PFSK-1 (cell line): ENCODE measurements around the gene OS9.

ENCODE experiments used
- FOXP2 ChIP-seq: optimal IDR thresholded peaks from 2 replicates; pipeline ENCODE3; 2011; ENCODE audit warnings: borderline replicate concordance, control low read depth, inconsistent platforms; ENCODE audit not compliant: insufficient read depth; ENCODE audit errors: extremely low read length, extremely low read depth
- POLR2AphosphoS5 ChIP-seq: IDR thresholded peaks from 2 replicates; pipeline ENCODE4 v1.6.1; 2012; ENCODE audit warnings: low read depth, mild to moderate bottlenecking, control low read depth, low read length, moderate library complexity
- SIN3A ChIP-seq: IDR thresholded peaks from 2 replicates; pipeline ENCODE4 v1.6.1; 2012; ENCODE audit warnings: mild to moderate bottlenecking, low read length, moderate library complexity, borderline replicate concordance; ENCODE audit not compliant: insufficient read depth
- TAF1 ChIP-seq: IDR thresholded peaks from 2 replicates; pipeline ENCODE4 v1.6.1; 2012; ENCODE audit warnings: low read length, control low read depth, borderline replicate concordance; ENCODE audit not compliant: insufficient read depth
- TF ChIP-seq, protein P1 (sequence below), 2 experiments: IDR thresholded peaks; 2 replicates each; pipeline versions ENCODE4 v1.6.1 to v1.8.0; 2011 to 2012; ENCODE audit warnings: low read depth in 2 of 2, low read length in 2 of 2, control low read depth in 1 of 2, inconsistent platforms in 1 of 2, mild to moderate bottlenecking in 1 of 2, moderate library complexity in 1 of 2; ENCODE audit not compliant: insufficient read depth in 1 of 2

The OS9 gene

DNA sequence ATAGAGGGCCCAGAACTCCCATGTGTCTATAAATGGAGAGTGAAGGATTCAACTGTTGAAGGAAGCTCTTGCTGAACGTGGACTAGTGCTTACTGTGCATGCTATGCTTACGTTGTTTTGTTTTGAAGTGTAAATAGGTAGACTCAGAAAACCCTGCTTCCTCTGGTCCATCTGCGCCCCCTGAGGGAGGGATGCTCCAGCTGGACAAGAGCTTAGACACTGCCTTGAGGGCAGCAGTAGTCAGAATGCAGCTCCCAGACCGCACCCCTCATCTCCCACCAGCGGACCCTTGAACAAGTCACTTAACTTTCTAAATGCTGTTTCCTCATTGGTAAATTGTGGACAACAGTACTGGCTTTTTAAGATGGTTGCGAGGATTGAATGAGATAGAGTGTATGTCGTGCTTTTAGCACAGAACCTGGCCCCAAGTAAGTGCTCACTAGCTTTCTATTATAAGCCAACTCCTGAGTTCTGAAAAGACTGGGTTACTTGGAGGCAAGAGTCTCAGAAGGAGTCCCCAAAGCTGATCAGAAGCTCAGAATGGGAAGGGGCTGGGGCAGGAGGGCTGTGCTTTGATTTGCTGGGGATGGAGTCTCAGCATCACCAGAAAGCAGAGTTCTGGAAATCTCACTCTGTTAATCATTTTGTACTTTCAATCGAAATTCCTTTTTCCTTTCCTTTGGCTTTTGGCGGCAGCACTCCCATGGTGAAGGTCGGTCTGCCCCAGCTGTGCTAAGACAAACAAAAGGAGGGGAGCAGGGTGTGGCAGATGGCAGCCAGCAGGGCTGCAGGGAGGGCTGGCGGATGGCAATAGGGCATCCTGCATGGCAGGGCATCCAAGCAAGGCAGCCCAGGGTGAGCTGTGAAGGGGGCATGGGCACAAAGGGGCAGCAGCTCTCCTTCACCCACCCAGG lies 29.0 kb downstream of the OS9 start:
- TF ChIP-seq TAF1 (no peak), SIN3A (no peak), POLR2AphosphoS5 (no peak), FOXP2 (no peak)
- TF ChIP-seq, protein P1, sequence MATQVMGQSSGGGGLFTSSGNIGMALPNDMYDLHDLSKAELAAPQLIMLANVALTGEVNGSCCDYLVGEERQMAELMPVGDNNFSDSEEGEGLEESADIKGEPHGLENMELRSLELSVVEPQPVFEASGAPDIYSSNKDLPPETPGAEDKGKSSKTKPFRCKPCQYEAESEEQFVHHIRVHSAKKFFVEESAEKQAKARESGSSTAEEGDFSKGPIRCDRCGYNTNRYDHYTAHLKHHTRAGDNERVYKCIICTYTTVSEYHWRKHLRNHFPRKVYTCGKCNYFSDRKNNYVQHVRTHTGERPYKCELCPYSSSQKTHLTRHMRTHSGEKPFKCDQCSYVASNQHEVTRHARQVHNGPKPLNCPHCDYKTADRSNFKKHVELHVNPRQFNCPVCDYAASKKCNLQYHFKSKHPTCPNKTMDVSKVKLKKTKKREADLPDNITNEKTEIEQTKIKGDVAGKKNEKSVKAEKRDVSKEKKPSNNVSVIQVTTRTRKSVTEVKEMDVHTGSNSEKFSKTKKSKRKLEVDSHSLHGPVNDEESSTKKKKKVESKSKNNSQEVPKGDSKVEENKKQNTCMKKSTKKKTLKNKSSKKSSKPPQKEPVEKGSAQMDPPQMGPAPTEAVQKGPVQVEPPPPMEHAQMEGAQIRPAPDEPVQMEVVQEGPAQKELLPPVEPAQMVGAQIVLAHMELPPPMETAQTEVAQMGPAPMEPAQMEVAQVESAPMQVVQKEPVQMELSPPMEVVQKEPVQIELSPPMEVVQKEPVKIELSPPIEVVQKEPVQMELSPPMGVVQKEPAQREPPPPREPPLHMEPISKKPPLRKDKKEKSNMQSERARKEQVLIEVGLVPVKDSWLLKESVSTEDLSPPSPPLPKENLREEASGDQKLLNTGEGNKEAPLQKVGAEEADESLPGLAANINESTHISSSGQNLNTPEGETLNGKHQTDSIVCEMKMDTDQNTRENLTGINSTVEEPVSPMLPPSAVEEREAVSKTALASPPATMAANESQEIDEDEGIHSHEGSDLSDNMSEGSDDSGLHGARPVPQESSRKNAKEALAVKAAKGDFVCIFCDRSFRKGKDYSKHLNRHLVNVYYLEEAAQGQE (IDR thresholded peaks at IDR 0.05; ENCODE audit: insufficient read depth in 1 of 2, low read depth in 2 of 2, low read length in 2 of 2) = no peak

DNA sequence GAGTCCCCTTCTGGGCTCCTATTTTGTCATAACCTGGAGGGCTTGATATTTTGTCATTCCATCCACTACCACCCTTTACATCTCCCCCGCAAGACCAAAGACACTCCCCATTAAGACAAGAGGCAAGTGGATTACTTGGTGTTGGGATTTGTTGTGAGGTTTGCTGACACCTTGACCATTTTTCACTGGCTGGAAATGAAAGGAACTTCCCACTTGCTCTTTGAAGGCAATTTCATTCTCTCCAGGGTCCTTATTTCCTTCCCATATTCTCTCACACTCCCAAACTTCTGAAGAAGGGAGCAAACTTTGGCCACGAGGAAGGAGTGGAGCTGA lies 29.7 kb downstream of the OS9 start:
- TF ChIP-seq SIN3A (no peak), FOXP2 (no peak), POLR2AphosphoS5 (no peak), TAF1 (no peak)
- TF ChIP-seq, protein P1 (IDR thresholded peaks at IDR 0.05; ENCODE audit: insufficient read depth in 1 of 2, low read depth in 2 of 2, low read length in 2 of 2) = no peak

DNA sequence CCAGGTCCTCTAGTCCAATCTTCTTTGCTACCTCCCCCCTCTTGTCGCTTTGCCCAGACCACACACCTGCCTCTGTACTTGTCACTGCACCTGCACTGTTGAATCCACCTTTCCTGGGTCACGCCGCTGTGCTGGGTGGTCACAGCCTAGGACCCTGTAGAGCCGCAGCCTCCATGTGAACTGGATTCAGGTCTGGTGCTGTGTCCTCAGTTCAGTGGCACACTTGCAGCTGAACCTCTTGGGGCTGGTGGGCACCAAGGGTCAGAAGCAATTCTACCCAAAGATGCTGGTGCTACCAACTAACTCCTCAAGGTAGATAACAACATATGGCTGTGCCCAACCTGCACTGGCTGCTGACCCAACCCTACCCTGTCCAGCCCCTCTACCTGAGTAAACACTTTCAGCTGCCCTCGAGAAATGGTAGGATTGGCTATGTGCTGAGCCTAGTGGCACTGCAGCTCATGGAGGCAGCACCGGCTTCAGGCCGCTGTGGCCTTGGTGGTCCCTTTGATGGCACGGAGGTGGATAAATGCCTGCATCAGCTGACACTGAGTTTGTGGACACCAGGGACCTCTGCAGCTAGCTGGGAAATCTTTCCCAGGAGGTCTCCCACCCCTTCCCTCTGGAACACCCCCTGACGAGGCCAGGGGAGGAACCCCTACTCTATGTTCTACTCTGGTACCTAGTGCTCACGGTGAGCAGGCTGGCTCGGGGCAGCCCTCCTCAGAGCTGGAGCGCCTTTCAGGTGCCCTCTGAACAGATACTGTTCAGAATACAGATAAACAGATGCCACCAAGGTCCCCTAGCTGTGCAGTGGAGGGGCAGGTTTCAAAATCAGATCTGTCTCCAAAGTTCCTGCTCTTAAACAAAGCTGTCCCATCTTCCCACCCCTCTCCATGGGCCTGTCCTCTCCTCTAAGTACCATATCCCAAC lies 30.3 kb downstream of the OS9 start:
- TF ChIP-seq, protein P1 (IDR thresholded peaks at IDR 0.05; ENCODE audit: insufficient read depth in 1 of 2, low read depth in 2 of 2, low read length in 2 of 2) = no peak
- TF ChIP-seq FOXP2 = no peak
- no peak for TF ChIP-seq POLR2AphosphoS5
- TF ChIP-seq SIN3A = no peak
- TF ChIP-seq TAF1 = no peak

DNA sequence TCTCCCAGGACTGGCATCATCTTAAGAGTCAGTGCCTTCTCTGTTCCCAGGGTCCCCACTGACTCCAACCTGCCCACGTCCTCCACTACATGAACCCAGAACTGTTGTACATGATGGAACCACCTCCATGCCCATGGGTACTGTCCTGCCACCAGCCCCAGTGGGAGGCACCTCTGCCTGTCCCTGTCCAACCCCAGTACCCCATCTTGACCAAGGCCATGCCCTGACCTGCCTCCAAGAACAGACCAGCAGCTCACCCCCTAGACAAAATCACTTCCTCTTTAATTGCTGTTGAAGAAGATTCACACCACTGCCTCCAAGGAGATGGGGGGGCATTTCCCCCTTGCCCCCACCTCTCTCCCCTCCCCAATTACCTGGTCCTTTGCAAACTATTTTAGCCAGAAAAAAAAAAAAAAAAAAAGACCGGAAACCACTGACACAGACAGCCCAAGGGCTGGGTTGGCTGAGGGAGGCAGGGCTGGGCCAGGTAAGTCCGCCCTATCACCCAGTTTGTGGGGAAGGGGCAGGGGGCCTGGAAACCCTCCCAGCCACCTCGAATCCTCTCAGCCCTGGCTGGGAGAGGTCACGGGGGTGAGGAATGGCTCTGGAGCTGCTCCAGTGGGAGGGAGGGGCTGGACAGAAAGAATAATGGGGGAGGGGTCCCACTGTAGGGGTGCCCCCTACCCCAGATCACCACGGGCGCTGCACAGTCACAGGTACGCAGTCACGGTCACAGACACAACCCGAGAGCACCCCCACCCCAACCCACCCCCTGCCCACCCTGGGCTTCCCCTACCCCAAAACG lies 31.2 kb downstream of the OS9 start:
- TF ChIP-seq, protein P1 (IDR thresholded peaks at IDR 0.05; ENCODE audit: insufficient read depth in 1 of 2, low read depth in 2 of 2, low read length in 2 of 2) = no peak
- TF ChIP-seq SIN3A (no peak), FOXP2 (no peak), POLR2AphosphoS5 (no peak), TAF1 (no peak)
